ENCODE results near the gene NDUFA5. TPM values are rescaled to one million over a fixed set of nuclear protein-coding genes. Genes with fewer than 3 reads are reported as not detected.
A peak's percentile ranks its signal among the peaks of the same experiment; 100 is the strongest.

The NDUFA5 gene
- total RNA-seq, 4 donors from 2014 or later: 29.9 to 78.3 (median 56.8) TPM

DNA sequence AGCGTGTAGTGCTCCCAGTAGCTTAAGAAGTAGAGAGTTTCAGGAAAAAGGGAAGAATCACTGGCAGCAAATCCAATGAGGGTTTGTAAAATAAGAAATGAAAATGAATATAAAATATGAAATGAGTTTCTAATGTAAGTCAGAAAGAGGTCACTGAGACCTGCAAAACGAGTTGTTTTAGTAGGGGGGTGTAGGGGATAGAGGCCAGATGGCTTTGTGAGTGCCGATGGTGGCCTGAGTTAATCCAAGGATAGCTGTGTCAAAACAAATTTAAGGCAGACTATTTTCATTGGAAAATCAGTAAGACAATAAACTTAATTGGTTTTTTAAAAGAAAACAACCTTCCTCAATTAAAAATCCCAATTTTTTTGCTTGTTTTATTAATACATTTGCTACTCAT is 43.3 kb upstream of the NDUFA5 start:
- H3K9me3 ChIP-seq: no peaks in the 10 kb centered on the region
- 66 to 70% methylated on average over 3 of the region's 3 CpGs for WGBS, 2 donors (ENCODE audit: low coverage in 1 of 2)
- no peak overlapping the region for H3K4me3 ChIP-seq
- TF ChIP-seq POLR2A (IDR thresholded peaks at IDR 0.05): no peak
- no peak for TF ChIP-seq EP300 (IDR thresholded peaks at IDR 0.05; ENCODE audit: low read depth)
- TF ChIP-seq, protein P1, sequence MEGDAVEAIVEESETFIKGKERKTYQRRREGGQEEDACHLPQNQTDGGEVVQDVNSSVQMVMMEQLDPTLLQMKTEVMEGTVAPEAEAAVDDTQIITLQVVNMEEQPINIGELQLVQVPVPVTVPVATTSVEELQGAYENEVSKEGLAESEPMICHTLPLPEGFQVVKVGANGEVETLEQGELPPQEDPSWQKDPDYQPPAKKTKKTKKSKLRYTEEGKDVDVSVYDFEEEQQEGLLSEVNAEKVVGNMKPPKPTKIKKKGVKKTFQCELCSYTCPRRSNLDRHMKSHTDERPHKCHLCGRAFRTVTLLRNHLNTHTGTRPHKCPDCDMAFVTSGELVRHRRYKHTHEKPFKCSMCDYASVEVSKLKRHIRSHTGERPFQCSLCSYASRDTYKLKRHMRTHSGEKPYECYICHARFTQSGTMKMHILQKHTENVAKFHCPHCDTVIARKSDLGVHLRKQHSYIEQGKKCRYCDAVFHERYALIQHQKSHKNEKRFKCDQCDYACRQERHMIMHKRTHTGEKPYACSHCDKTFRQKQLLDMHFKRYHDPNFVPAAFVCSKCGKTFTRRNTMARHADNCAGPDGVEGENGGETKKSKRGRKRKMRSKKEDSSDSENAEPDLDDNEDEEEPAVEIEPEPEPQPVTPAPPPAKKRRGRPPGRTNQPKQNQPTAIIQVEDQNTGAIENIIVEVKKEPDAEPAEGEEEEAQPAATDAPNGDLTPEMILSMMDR (IDR thresholded peaks at IDR 0.05): no peak
- no peak for TF ChIP-seq POLR2AphosphoS5 (IDR thresholded peaks at IDR 0.05)
- H3K27me3 ChIP-seq: no peaks in the 10 kb centered on the region
- intact Hi-C loops (cut with DNase I; ENCODE audit: low total_unique reads) (no loop called here), in situ Hi-C loops (cut with MboI; ENCODE audit: low pct_ligation_motif_present in 1 of 4, low pct_unique_long_range_greater_than_20kb in 1 of 4, low sequenced_read_pairs in 3 of 4) (no loop called here)
- no peaks in the 10 kb centered on the region for H3K36me3 ChIP-seq
- H3K4me1 ChIP-seq: no peaks in the 10 kb centered on the region
- no peak overlapping the region for H3K27ac ChIP-seq
- DNase-seq: no peak

DNA sequence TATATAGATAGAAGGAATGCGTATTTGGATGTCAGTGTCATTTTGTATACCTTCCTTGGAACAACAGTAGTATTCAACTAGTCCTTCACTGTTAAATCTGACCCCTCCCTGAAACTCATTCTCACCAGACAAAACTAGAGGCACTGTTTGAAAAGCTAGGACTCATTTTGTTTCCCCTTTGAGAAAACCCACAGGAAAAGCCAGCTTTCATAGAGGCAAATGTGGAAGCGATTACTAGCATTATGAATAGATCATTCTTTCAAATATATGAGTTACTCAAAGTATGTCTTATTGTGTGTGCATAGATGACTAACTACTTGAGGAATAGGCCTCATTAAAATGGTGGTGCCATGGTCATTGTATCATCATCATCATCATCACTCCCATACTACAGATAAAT is 42.1 kb upstream of the NDUFA5 start:
- no peaks in the 10 kb centered on the region for H3K4me1 ChIP-seq
- no peaks in the 10 kb centered on the region for H3K36me3 ChIP-seq
- DNase-seq: no peak
- in situ Hi-C loops (cut with MboI; ENCODE audit: low pct_ligation_motif_present in 1 of 4, low pct_unique_long_range_greater_than_20kb in 1 of 4, low sequenced_read_pairs in 3 of 4): loop anchor here in 1 of 4 donors (25.0 kb wide), 1 partner anchor 263 kb away; no protein-coding TSS in a partner anchor
- WGBS, 2 donors (ENCODE audit: low coverage in 1 of 2): 76% methylated on average over 2 of the region's 2 CpGs
- no peaks in the 10 kb centered on the region for H3K27me3 ChIP-seq
- TF ChIP-seq POLR2A (IDR thresholded peaks at IDR 0.05): no peak
- TF ChIP-seq, protein P1 (IDR thresholded peaks at IDR 0.05): no peak
- no peaks in the 10 kb centered on the region for H3K9me3 ChIP-seq
- H3K27ac ChIP-seq: no peak overlapping the region
- H3K4me3 ChIP-seq: no peak overlapping the region
- intact Hi-C loops (cut with DNase I; ENCODE audit: low total_unique reads): no loop called here

DNA sequence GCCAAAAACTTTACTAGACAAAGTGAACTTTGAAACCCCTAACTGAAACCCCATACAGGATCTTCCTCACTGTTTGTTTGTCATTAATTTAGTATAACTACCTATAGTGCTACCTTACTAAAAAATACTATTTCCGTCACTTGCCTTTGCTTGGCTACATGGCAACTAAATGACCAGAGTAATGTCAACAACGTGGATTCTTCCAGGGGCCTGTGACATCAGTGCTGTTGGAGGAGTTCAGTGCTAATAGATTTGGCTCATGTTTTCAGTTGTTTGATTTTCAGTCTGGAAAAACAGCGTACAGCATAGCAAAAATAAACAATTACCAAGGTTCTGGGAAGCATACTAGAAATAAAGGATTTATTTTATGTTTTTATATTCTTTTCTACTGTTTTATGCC is 41.0 kb upstream of the NDUFA5 start:
- intact Hi-C loops (cut with DNase I; ENCODE audit: low total_unique reads) (no loop called here), in situ Hi-C loops (cut with MboI; ENCODE audit: low pct_ligation_motif_present in 1 of 4, low pct_unique_long_range_greater_than_20kb in 1 of 4, low sequenced_read_pairs in 3 of 4) (loop anchor here in 1 of 4 donors (25.0 kb wide), 1 partner anchor 264 kb away; no protein-coding TSS in a partner anchor)
- no peak for TF ChIP-seq EP300 (IDR thresholded peaks at IDR 0.05; ENCODE audit: low read depth)
- no peak for TF ChIP-seq POLR2AphosphoS5 (IDR thresholded peaks at IDR 0.05)
- no peak for TF ChIP-seq POLR2A (IDR thresholded peaks at IDR 0.05)
- TF ChIP-seq, protein P1 (IDR thresholded peaks at IDR 0.05): no peak
- 63 to 69% methylated on average over 2 to 3 of the region's 3 CpGs for WGBS, 2 donors (ENCODE audit: low coverage in 1 of 2)
- DNase-seq: no peak
- Histone ChIP-seq H3K9me3 (no peaks in the 10 kb centered on the region), H3K36me3 (no peaks in the 10 kb centered on the region), H3K4me1 (no peaks in the 10 kb centered on the region), H3K4me3 (no peak overlapping the region), H3K27ac (no peak overlapping the region), H3K27me3 (no peaks in the 10 kb centered on the region)

DNA sequence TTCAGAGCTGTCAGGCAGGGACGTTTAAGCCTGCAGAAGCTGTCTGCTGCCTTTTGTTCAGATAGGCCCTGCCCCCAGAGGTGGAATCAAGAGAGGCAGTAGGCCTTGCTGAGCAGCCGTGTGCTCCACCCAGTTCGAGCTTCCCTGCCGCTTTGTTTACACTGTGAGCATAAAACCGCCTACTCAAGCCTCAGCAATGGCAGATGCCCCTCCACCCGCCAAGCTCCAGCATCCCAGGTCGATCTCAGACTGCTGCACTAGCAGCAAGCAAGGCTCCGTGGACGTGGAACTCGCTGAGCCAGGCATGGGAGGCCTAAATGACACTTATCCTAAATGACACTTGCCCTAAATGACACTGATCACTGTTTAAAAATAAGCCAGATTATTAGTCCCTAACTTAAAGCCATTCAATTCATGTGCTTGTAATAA is 37.2 kb upstream of the NDUFA5 start:
- H3K9me3 ChIP-seq: no peaks in the 10 kb centered on the region
- in situ Hi-C loops (cut with MboI; ENCODE audit: low pct_ligation_motif_present in 1 of 4, low pct_unique_long_range_greater_than_20kb in 1 of 4, low sequenced_read_pairs in 3 of 4) (loop anchor here in 1 of 4 donors (25.0 kb wide), 1 partner anchor 267 kb away; no protein-coding TSS in a partner anchor), intact Hi-C loops (cut with DNase I; ENCODE audit: low total_unique reads) (no loop called here)
- DNase-seq: peak; percentile 26
- H3K36me3 ChIP-seq: no peaks in the 10 kb centered on the region
- no peaks in the 10 kb centered on the region for H3K27me3 ChIP-seq
- H3K4me3 ChIP-seq: no peak overlapping the region
- WGBS, 2 donors (ENCODE audit: low coverage in 1 of 2): 40 to 54% methylated on average over 7 to 10 of the region's 10 CpGs
- H3K4me1 ChIP-seq: no peaks in the 10 kb centered on the region
- no peak overlapping the region for H3K27ac ChIP-seq
- TF ChIP-seq POLR2A (IDR thresholded peaks at IDR 0.05) (no peak), POLR2AphosphoS5 (IDR thresholded peaks at IDR 0.05) (no peak), EP300 (IDR thresholded peaks at IDR 0.05; ENCODE audit: low read depth) (no peak)
- TF ChIP-seq, protein P1 (IDR thresholded peaks at IDR 0.05): no peak
